ENCODE results near the gene CISD1.

- TF ChIP-seq CTCF (conservative IDR thresholded peaks at IDR 0.05 in 1 of 2, IDR thresholded peaks at IDR 0.05 in 1 of 2; ENCODE audit: low read depth in 1 of 2, low read length in 2 of 2), result no peak
- TF ChIP-seq EZH2 (IDR thresholded peaks at IDR 0.05; ENCODE audit: low read length, missing control alignments), result no peak
Observed at GRCh38 chr10:58322072-58322834, 53.3 kb downstream of the CISD1 start.
